NAMALWA (cell line): ENCODE data around the gene TECRL.

Experiments
- DNase-seq: peaks from one replicate; pipeline ENCODE4 v3.0.0-alpha.2; 2015; ENCODE audit warnings: low spot score

TECRL gene

DNA sequence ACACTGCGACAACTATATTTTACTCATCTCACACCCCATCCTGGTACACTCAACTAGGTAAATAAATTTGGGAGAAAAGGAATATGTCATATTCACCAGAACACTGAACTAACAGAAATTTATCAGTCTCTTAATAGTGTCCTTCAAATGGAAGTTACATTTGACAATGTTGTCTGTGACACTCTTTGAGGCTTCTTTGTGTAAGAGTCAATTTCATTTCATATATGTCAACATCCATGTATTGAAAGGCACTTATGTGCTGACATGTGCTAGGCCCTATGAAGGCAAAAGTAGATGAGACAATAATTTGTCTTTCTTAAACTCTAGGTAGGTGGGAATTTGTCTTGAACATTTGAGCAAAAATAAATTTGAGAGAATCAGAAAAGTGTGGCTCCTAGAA is 82.0 kb downstream of the TECRL start:
- no peak for DNase-seq

DNA sequence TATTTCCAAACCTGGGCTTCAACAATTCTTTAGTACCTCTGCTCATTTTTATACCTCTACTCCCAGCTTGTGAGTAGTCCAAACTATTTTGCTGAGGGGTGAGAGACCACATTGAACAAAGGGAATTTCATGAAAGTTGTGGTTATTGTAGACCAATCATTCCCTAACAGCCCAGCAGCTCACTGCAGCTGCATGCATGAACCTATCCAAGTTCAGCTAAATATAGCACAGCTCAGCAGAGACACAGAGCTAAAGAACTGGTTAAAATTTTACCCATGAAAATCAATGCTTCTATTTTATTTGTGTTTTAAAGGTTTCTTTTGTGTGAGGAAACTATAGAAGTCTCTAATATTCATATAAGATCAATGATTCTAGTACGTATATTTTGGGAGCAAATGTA is 82.7 kb downstream of the TECRL start:
- DNase-seq = no peak

DNA sequence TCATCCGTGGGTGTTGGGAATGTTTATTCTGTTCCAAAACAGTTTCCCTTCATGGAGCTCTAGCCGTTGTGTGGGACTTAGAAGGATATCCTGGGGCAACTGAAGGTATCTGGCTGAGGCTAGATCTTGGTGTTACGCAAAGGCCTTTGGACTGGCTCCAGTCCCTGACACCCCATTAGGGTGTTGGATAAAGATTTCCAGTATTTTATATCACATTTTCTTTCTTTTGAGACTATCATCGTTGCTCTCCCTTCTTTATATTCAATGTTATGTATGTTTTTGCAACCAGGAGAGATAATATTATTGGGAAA is 103.0 kb downstream of the TECRL start:
- no peak for DNase-seq

GRCh38 chr4:64305565-64306254 is 103.5 kb downstream of the TECRL start:
- no peak for DNase-seq

DNA sequence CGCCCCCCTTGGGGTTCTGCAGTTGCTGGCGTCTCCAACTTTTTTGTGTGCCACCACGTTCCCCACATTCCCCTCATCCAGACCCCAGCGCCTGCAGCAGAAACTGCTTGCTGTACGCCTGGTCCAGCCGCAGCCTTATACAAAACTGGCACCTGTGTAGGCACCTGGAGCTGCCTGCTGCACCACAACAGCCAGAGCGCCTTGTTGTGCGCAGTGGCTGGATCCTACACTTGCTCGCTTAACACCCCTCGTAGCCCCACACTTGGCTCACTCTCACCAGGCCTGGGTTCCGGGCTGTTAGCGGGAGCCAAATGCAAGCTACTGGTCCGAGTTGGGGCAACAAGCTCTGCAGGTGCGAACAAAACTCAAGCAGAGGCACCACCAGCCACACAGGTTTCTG is 136.8 kb downstream of the TECRL start:
- DNase-seq = no peak

GRCh38 chr4:64271601-64272081 is 137.6 kb downstream of the TECRL start:
- DNase-seq = peak; percentile 23

GRCh38 chr4:64266669-64267068 is 142.6 kb downstream of the TECRL start:
- no peak for DNase-seq

- no peak for DNase-seq
Measured at GRCh38 chr4:64266263-64266662, 143.0 kb downstream of the TECRL start.

DNA sequence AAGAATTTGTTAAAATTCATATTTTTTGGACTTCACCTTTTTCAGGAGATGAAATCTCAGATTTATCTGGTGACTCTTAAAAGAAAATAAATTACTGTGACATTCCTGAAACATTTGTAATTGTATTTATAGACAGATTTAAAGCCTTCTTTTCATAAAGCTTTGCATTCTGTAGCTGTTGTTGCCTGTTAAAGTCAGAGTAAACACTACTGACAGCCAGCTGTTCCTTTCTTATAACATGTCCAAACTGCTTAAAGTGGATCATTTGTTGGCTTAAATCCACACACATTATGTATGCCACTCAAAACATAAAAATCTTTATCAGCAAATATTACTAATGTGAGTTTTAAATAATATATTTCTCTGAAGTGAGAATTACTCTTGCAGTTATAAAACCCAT is 157.5 kb downstream of the TECRL start:
- no peak for DNase-seq

DNA sequence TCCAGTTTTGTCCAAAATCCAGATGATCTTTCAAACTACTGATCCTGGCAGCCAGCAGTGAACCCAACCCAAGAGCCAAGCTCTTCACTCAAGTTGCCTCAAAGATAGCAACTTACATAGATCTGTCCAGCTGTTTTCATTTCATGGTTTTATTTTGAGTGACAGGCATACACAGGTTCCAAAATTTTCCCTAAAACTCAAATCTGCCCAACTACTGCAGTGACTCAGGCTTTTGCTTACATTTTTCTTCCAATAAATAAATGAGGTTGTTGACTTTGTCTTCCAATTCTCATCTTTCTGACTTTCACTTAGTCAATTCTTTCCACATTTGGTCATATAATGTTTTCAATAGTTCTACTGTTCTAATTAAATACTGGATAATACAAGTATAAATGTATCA is 158.8 kb downstream of the TECRL start:
- DNase-seq = no peak

GRCh38 chr4:64250061-64250460 is 159.2 kb downstream of the TECRL start:
- no peak for DNase-seq

GRCh38 chr4:64248186-64248585 is 161.1 kb downstream of the TECRL start:
- DNase-seq = no peak

DNA sequence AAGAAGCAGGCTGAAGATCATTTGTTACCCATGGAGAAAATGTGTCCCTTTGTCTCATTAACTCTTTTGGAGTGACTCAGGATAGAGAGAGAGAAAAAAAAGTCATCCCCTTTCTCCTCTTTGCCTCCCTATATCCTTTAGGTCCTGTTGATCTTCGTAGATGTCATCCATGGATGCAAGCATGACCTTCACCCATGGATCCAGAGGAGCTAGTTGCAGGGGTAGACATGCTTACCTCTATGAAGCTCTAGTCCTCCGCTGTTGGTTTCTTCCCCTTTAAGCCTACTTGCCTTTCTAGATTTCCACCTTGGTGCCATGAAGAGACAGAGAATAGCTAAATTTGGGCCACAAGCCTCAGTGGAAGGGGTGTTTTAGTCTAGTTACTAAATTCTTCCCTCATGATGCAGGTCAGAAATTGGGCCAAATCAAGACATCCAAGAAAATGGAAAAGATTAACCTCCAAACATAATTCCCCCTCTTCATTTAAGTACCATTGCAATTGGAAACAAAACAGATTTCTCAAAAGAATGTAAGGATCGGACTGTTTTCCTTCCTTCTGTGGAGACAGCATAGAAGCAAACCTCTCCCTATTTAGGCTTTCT is 178.4 kb downstream of the TECRL start:
- no peak for DNase-seq
